Ovary (tissue), 3 donors: ENCODE data around the gene PIM2.
"Not testable (repeated sequence)": the region's sequence is repeated elsewhere in the genome, so short reads cannot be mapped to it uniquely, and the experiment has no call there.

Experiments used
- POLR2A ChIP-seq: fragments of 450-650 bp; IDR thresholded peaks from one replicate; pipeline ENCODE4 v1.6.1; 2017; ENCODE audit warnings: antibody characterized with exemption, mild to moderate bottlenecking, moderate library complexity
- TF ChIP-seq, protein P1 (sequence below), 3 donors: fragments of 450-650 bp in 2 of 3; fragments of 200-600 bp in 1 of 3; IDR thresholded peaks; one replicate each; pipeline versions ENCODE4 v1.5.1 to v1.8.0; 2016 to 2022; ENCODE audit warnings: antibody characterized with exemption in 3 of 3, mild to moderate bottlenecking in 1 of 3
- donor health status: DM: no; HTN: no; CAD: no.

DNA sequence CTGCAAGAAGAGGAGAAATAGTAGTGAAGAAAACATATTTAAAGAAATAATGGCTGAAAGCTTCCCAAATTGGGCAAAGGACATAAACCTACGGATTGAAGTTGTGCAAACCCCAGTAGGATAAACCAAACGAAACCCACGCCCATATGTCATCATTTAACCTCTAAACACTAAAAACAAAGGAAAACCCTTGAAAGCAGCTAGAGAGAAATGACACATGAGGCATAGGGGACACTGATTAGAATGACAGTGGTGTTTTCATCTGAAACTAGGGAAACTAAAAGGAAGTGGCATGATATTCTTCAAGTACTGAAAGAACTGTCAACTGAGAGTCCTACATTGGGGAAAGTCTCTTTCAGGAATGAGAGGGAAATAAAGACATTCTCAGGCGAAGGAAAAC, 41.9 kb downstream of the PIM2 start:
- TF ChIP-seq, protein P1, sequence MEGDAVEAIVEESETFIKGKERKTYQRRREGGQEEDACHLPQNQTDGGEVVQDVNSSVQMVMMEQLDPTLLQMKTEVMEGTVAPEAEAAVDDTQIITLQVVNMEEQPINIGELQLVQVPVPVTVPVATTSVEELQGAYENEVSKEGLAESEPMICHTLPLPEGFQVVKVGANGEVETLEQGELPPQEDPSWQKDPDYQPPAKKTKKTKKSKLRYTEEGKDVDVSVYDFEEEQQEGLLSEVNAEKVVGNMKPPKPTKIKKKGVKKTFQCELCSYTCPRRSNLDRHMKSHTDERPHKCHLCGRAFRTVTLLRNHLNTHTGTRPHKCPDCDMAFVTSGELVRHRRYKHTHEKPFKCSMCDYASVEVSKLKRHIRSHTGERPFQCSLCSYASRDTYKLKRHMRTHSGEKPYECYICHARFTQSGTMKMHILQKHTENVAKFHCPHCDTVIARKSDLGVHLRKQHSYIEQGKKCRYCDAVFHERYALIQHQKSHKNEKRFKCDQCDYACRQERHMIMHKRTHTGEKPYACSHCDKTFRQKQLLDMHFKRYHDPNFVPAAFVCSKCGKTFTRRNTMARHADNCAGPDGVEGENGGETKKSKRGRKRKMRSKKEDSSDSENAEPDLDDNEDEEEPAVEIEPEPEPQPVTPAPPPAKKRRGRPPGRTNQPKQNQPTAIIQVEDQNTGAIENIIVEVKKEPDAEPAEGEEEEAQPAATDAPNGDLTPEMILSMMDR (IDR thresholded peaks at IDR 0.05), result not testable (repeated sequence)
- not testable (repeated sequence) for TF ChIP-seq POLR2A
